ENCODE measurements around the gene GARIN6.
"Not testable (repeated sequence)": the region's sequence is repeated elsewhere in the genome, so short reads cannot be mapped to it uniquely, and the experiment has no call there.

GARIN6 gene

GRCh38 chr12:99620159-99620479, 27.4 kb upstream of the GARIN6 start:
- Histone ChIP-seq H3K79me2 (ENCODE audit: insufficient read depth, low read depth) (no peaks in the 10 kb centered on the region), H4K20me1 (ENCODE audit: insufficient read depth) (no peaks in the 10 kb centered on the region), H3K36me3 (ENCODE audit: insufficient read depth) (no peaks in the 10 kb centered on the region), H3K4me2 (no peak overlapping the region), H3K27ac (no peak overlapping the region), H2AFZ (ENCODE audit: low read depth) (no peak overlapping the region), H3K9ac (no peak overlapping the region), H3K27me3 (ENCODE audit: insufficient read depth, low read depth) (no peaks in the 10 kb centered on the region), H3K4me1 (ENCODE audit: low read depth, poor library complexity, severe bottlenecking) (no peaks in the 10 kb centered on the region), H3K4me3 (IDR thresholded peaks at IDR 0.05; ENCODE audit: insufficient read depth, low read depth, low read length) (no peak overlapping the region)
- no peak; the same call in 1 of the 2 replicates for TF ChIP-seq CTCF (conservative IDR thresholded peaks at IDR 0.05; ENCODE audit: low read depth, low read length)

DNA sequence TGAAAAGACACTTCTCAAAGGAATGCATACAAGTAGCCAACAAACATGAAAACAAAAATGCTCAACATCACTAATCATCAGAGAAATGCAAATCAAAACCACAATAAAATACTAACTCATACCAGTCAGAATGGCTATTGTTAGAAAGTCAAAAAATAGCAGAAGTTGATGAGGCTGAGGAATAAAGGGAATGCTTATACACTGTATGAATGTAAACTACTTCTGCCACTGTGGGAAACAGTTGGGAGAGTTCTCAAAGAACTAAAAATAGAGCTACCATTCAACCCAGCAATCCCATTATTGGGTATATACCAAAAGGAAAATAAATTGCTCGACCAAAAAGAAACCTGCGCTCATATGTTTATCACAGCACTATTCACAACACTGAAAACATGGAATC, 23.0 kb upstream of the GARIN6 start:
- H3K4me1 ChIP-seq (ENCODE audit: low read depth, poor library complexity, severe bottlenecking); H3K9ac ChIP-seq; H3K79me2 ChIP-seq (ENCODE audit: insufficient read depth, low read depth); H3K4me2 ChIP-seq; H3K27me3 ChIP-seq (ENCODE audit: insufficient read depth, low read depth); H3K27ac ChIP-seq; H3K4me3 ChIP-seq (IDR thresholded peaks at IDR 0.05; ENCODE audit: insufficient read depth, low read depth, low read length); H3K36me3 ChIP-seq (ENCODE audit: insufficient read depth); H2AFZ ChIP-seq (ENCODE audit: low read depth); H4K20me1 ChIP-seq (ENCODE audit: insufficient read depth): not testable (repeated sequence)

- Histone ChIP-seq H3K4me2 (no peak overlapping the region), H3K9ac (no peak overlapping the region), H4K20me1 (ENCODE audit: insufficient read depth) (no peaks in the 10 kb centered on the region), H3K4me1 (ENCODE audit: low read depth, poor library complexity, severe bottlenecking) (no peaks in the 10 kb centered on the region), H3K4me3 (IDR thresholded peaks at IDR 0.05; ENCODE audit: insufficient read depth, low read depth, low read length) (no peak overlapping the region), H2AFZ (ENCODE audit: low read depth) (no peak overlapping the region), H3K36me3 (ENCODE audit: insufficient read depth) (no peaks in the 10 kb centered on the region), H3K79me2 (ENCODE audit: insufficient read depth, low read depth) (no peaks in the 10 kb centered on the region), H3K27ac (no peak overlapping the region), H3K27me3 (ENCODE audit: insufficient read depth, low read depth) (no peaks in the 10 kb centered on the region)
- no peak for TF ChIP-seq CTCF (conservative IDR thresholded peaks at IDR 0.05; ENCODE audit: low read depth, low read length)
Observed at GRCh38 chr12:99627459-99627858, 20.1 kb upstream of the GARIN6 start.

DNA sequence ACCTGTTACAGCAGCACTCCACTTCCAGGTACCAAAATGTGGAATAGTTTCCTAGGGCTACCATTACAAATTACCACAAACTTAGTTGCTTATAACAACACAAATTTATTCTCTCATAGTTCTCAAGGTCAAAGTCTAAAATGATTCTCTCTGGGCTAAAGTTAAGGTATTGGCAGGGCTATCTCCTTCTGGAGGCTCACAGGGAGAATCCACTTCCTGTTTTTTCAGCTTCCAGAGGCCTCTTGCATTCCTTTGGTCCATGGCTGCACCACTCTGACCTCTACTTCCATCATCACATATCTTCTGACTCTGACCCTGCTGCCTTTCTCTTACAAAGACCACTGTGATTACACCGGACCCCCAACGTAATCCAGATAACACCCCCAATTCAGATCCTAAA, 2.9 kb upstream of the GARIN6 start:
- Histone ChIP-seq H3K4me2 (no peak overlapping the region), H3K4me1 (ENCODE audit: low read depth, poor library complexity, severe bottlenecking) (no peaks in the 10 kb centered on the region), H3K79me2 (ENCODE audit: insufficient read depth, low read depth) (no peaks in the 10 kb centered on the region), H3K36me3 (ENCODE audit: insufficient read depth) (no peaks in the 10 kb centered on the region), H3K9ac (no peak overlapping the region), H3K4me3 (IDR thresholded peaks at IDR 0.05; ENCODE audit: insufficient read depth, low read depth, low read length) (no peak overlapping the region), H3K27me3 (ENCODE audit: insufficient read depth, low read depth) (no peaks in the 10 kb centered on the region), H4K20me1 (ENCODE audit: insufficient read depth) (no peaks in the 10 kb centered on the region), H2AFZ (ENCODE audit: low read depth) (no peak overlapping the region), H3K27ac (no peak overlapping the region)
- no peak for TF ChIP-seq CTCF (conservative IDR thresholded peaks at IDR 0.05; ENCODE audit: low read depth, low read length)

- Histone ChIP-seq H3K9ac (no peak overlapping the region), H3K4me2 (no peak overlapping the region), H3K4me1 (ENCODE audit: low read depth, poor library complexity, severe bottlenecking) (no peaks in the 10 kb centered on the region), H3K27ac (no peak overlapping the region), H4K20me1 (ENCODE audit: insufficient read depth) (no peaks in the 10 kb centered on the region), H3K27me3 (ENCODE audit: insufficient read depth, low read depth) (no peaks in the 10 kb centered on the region), H3K79me2 (ENCODE audit: insufficient read depth, low read depth) (no peaks in the 10 kb centered on the region), H3K36me3 (ENCODE audit: insufficient read depth) (no peaks in the 10 kb centered on the region), H2AFZ (ENCODE audit: low read depth) (no peak overlapping the region), H3K4me3 (IDR thresholded peaks at IDR 0.05; ENCODE audit: insufficient read depth, low read depth, low read length) (no peak overlapping the region)
- TF ChIP-seq CTCF (conservative IDR thresholded peaks at IDR 0.05; ENCODE audit: low read depth, low read length) = no peak
Observed at GRCh38 chr12:99648183-99648582, 630 bp downstream of the GARIN6 start.
